IMR-90 (cell line): ENCODE data around the gene CIRBP.

ENCODE experiments used
- CEBPB ChIP-seq: IDR thresholded peaks from 2 replicates; pipeline ENCODE4 v1.6.1; 2012; ENCODE audit warnings: low read depth, low read length, improper control_type of control experiment
- CTCF ChIP-seq: conservative IDR thresholded peaks from 2 replicates; pipeline ENCODE4 v1.5.1; 2012; ENCODE audit warnings: mild to moderate bottlenecking, low read depth, low read length, improper control_type of control experiment
- NFE2L2 ChIP-seq: fragments of 150-350 bp; IDR thresholded peaks from 2 replicates; pipeline ENCODE4 v1.6.1; 2016; ENCODE audit warnings: low read depth, mild to moderate bottlenecking, low read length
- POLR2A ChIP-seq: IDR thresholded peaks from 2 replicates; pipeline ENCODE4 v1.6.1; 2012; ENCODE audit warnings: mild to moderate bottlenecking, low read depth, low read length
- RAD21 ChIP-seq: IDR thresholded peaks from 2 replicates; pipeline ENCODE4 v1.6.1; 2012; ENCODE audit warnings: low read length, improper control_type of control experiment
- RFX5 ChIP-seq: IDR thresholded peaks from 2 replicates; pipeline ENCODE4 v1.8.0; 2012; ENCODE audit warnings: low read depth, mild to moderate bottlenecking, low read length, moderate library complexity

DNA sequence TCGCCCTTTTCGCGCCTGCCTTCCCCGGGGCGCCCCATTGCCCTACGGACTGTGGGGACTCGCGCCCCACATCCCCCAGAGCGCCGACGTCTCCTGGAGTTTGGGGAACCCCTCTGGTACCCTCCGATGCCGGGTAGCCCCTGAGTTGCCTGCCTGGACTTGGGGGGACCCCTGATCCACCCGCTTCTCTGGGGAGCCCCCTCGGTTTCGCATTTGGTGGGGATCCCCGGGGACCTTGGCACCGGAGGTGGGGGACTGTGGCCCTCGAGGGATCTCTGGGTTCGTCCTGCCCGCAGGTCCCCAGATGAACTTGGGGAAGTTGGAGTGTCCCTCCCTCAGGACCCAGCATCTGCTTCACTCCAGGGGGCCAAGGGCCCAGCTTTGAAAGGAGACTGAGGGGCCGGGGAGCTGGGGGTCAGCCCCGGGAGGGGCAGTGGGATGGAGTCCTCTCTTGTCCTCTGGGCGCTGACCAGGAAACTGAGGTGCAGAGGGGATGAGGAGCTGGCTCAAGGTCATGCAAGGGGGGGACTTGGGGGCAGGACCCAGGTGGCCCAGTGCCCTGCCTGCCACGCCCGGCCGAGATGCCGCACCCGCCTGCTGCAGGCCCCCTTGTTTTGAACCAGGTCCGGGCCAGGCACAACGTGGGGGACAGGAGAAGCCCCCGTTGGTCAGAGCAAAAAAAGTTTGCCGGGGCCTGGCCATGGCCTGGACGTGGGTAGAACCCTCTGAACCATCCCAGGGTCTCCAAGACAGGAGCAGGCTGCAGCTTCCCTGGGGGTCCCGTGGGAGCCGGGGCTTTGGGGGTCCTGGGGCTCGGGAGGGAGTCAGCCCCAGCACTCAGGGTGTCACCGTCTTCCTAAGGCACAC, 17.6 kb downstream of the CIRBP start:
- no peak for TF ChIP-seq POLR2A
- no peak for TF ChIP-seq CTCF
- TF ChIP-seq CEBPB = no peak
- no peak for TF ChIP-seq RFX5
- no peak for TF ChIP-seq NFE2L2
- TF ChIP-seq RAD21 = no peak
